GM21423 (cell line): ENCODE data around the gene ABCA10.
"Not testable (repeated sequence)": the region's sequence is repeated elsewhere in the genome, so short reads cannot be mapped to it uniquely, and the experiment has no call there.

Source experiments
- ATAC-seq: cut with Tn5 transposase; IDR thresholded peaks from one replicate; pipeline ENCODE4 v1.9.1; 2021; ENCODE audit warnings: mild to moderate bottlenecking, moderate library complexity; ENCODE audit not compliant: unreplicated experiment

The ABCA10 gene

DNA sequence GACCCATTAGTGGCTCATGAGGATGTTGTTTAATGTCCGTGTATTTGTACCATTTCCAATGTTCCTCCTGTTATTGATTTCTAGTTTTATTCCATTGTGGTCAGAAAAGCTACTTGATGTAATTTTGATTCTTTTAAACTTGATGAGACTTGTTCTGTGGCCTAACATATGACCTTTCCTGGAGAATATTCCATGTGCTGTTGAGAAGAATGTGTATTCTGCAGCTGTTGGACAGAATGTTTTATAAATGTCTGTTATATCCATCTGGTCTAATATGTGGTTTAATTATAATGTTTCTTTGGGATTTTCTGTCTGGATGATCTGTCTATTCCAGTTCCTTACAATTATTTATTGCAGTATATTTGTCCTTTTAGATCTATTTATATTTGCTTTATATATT is 2.9 kb upstream of the ABCA10 start:
- no peak for ATAC-seq

DNA sequence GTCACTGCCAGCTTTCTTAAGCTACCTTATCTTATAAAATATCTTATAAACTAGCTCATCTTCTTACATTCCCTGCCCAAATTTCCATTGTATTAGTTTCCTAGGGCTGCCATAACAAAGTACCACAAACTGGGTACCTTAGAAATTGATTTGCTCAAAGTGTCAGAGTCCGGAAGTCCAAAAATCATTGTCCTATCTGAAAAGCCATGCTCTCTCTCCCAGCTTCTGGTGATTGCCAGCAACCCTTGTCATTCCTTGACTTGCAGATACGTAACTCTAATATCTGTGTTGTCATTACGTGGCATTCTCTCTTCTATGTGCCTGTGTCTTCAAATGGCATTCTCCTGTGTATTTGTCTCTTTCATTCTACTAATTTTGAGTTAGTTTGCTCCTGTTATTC is 2.3 kb upstream of the ABCA10 start:
- no peak for ATAC-seq

DNA sequence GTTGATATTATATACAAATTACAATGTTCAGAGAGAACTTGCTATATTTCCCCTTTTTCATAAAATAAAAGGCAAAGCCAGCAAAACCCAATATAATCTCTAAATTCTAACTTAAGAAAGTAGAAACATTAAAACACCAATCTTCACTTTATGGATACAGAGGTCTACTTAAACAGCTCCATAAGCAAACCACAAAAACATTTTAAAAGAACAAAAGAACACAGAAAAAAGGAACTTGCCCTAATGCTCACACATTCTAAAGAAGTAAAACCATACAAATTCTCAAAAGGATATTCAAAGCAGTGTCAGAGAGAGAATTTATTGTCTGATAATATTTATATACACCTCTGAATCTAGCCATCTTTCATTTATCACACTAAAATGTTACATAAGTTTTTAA is 606 bp downstream of the ABCA10 start:
- no peak for ATAC-seq

DNA sequence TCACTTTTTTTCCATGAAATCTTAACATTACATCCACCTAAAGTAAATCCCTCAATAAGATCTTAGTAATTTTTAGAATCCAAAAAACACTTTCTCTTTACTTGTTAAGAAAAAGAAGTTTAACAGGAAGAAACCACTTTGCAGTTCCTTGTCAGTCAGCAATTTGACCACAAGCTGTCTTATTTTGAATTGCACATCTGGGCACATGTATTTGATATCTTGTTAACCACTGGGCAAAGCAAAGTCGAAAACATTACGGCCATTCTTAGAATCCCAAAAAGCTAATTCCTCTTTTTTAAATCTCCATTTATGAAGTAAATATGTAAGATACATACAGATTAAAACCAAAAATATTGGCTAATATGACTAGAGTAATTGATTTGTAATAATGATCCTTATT is 1.1 kb downstream of the ABCA10 start:
- no peak for ATAC-seq

DNA sequence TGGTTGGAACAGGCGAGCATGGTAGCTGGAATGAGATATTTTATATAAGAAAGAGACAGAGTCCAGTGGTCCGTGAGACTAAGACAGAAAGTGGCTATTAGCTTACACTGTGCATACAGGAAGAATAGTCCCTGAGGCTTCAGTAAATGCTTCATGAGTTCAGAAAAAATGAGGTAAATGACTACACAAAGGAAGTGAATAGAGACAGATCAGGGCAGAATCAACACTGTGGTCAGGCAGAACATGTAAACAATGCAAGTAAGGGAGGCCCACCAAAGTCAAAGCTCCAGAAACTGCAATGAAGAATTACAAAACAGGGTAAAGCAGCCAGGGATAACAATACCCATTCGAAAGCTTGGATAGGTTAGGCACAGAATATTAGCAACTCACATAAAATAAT is 4.8 kb downstream of the ABCA10 start:
- peak; percentile 89 for ATAC-seq

DNA sequence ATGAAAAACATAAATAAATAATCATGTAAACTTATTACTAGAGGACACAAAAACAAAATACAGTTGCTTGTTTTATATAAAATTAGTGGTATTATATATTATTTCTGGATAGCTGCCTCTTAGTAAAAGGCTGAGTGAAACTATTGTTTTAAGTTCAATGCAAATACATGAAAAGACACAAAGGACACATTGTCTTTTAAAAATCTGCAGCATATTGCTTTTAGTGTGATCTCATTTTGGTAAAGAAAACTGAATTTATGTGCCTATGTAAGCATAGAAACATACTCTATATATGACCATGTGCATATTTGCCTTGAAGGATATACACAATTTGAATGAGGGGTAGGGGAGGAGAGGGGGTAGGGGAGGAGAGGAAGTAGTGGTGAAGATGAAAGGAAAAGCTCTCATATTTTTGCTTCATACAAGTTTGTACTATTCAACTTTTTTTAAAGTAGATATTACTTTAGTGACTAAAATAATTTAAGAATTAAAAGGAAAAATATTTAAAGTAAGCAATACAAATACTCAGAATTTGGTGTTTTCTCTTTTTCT is 5.8 kb downstream of the ABCA10 start:
- ATAC-seq: no peak

DNA sequence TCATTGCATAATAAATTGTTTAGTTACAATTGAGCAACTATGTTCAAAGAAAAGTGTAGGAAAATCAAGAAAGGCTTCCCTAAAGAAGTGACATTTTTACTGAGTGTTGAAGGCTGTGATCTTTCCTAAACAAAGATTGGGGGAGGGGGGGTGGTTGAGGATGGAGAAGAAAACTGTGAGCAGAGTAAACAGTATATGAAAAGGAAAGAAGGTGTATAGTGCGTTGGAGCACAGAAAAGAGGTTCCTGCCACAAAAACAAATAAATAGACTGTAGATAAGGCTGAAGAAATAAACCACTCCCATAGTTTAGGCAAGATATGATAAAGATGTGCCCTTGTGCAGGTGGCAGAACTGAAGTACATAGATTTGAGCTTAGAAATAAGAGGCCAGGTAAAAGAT is 8.5 kb downstream of the ABCA10 start:
- ATAC-seq: no peak

DNA sequence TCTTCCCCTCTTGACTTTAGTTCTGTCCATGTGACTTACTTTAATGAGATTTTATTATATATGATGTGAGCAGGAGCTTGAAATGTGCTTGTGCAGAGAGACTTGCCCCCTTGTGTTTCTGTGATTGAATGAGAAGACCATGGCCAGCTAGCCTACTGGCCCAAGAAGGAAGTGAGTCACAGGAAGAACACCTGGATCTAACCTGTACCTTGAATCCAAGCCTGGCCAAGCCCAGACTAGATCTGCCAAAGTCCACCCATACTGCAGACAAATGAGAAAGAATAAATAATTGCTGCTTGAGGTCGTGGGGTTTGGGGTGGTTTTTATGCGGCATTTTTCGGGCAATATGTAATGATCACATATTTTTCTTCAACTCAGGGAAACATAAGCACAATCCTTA is 9.6 kb downstream of the ABCA10 start:
- no peak for ATAC-seq

DNA sequence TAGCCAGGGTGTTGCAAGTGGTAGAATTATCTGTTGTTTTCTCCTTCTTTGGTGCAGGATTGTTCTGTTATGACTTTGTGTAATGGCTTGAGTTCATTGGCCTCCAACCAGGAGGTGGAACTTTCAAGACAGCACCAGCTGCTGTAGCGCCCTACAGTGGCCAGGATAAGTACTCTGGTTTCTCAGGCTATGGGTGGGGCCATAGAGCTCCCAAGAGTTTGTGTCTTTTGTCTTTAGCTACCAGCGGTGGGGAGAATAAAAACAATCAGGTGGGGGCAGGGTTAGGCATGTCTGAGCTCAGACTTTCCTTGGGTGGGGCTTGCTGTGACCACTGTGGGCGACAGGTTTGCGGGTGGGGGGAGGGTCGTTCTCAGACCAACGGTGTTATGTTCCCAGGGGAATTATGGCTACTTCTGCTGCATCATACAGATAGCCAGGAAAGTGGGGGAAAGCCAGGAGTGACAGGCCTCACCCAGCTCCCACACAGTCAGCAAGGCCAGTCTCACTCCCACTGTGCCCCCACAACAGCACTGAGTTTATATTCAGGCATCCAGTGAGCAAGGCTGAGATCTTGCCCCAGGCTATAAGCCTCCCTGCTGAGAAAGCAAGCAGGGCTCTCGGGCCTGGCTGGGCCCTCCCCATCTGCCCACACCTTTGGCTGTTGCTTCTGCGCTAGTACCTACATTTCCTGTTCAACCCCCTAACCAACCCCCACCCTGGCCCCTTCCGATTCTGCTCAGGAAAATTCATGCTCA is 15.4 kb downstream of the ABCA10 start:
- no peak for ATAC-seq

DNA sequence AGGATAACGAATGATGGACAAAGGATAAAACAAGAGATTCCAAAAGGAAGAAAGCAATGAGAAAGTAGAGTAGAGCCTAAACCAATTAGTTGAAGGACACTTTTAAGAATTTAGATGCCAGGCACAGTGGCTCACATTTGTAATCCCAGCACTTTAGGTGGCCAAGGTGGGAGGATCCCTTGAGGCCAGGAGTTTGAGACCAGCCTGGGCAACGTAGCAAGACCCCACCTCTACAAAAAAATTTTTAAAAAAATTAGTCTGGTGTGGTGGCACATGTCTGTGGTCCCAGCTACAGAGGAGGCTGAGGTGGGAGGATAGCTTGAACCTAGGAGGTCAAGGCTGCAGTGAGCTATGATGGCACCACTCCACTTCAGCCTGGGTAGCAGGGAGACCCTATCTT is 20.0 kb downstream of the ABCA10 start:
- no peak for ATAC-seq

DNA sequence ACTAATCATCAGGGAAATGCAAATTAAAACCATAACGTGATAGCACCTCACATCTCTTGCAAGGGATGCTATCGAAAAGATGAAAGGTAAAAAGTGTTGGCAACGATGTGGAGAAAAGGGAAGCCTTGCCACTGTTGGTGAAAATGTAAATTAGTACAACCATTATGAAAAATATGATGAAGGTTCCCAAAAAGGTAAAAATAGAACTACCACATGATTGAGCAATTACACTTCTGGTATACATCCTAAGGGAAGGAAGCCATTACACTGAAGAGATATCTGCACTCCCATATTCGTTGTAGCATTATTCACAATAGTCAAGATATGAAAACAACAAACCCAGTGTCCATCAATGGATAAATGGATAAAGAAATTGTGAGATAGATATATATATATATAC is 21.5 kb downstream of the ABCA10 start:
- no peak for ATAC-seq

DNA sequence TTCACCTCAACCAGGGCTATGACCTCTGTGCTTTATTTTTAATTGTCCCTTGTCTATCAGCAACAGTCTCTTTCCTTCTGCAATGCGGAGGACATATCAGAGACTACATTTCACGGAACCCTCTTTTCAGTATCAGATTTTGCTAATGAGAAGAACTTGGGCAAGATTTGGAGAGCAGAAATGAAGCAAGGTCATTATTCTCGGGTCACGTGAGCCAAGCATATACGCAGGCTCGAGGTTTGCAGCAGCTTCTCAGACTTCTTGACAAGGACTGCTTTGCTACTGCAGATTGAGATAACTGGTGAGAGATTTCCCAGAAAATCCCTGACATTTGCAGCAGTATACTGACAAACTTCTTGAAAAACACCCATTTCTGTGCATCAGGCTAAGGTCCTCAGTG is 30.4 kb downstream of the ABCA10 start:
- ATAC-seq: no peak

DNA sequence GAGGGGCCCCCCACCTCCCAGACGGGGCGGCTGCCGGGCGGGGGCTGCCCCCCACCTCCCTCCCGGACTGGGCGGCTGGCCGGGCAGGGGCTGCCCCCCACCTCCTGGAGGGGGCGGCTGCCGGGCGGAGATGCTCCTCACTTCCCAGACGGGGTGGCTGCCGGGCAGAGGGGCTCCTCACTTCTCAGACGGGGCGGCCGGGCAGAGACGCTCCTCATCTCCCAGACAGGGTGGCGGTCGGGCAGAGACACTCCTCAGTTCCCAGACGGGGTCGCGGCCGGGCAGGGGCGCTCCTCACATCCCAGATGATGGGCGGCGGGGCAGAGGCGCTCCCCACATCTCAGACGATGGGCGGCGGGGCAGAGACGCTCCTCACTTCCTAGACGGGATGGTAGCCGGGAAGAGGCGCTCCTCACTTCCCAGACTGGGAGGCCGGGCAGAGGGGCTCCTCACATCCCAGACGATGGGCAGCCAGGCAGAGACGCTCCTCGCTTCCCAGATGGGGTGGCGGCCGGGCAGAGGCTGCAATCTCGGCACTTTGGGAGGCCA is 32.4 kb downstream of the ABCA10 start:
- ATAC-seq: not testable (repeated sequence)

DNA sequence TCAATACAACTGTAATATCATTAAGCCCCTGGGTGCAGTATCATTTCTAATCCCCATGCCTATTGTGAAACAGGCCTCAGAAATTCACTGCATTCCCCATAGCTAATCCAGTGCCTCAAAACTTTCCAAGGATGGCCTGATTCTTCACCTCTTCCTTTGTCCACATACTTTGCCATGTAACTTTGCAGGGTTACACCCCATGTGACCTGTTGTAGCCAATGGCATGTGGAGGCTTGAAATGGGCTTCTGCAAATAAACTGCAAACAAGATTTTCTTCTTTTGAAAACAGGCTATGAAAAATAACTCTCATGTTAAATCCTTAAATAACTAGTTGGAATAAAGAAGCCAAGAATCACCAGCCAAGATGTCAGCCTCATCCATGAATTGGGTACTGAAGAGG is 35.9 kb downstream of the ABCA10 start:
- ATAC-seq: no peak

DNA sequence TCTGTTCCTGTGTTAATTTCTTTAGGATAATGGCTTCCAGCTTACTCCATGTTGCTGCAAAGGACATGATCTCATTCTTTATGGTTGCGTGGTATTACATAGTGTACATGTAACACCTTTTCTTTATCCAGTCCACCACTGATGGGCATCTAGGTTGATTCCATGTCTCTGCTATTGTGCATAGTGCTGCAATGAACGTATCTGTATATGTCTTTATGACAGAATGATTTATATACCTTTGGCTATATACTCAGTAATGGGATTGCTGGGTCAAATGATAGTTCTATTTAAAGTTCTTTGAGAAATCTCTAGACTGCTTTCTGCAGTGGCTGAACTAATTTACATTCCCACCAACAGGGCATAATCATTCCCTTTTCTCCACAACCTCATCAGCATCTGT is 39.8 kb downstream of the ABCA10 start:
- no peak for ATAC-seq

DNA sequence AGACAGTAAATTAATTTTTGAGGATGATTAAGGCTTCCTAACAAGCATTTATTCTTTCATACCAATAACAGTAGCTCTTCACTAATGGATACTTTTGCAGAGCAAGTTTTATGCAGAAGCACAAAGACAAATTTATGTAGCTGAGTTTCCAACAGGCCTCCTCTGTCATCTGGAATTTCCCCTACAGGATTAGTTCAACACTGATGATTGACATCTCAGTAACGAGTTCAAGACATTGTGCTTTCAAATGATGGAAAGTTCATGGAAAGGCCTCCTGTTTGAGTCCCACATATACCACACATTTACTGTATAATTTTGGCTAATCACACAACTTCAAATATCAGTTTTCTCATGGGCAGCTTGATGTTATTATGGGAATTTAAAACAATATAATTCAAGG is 40.6 kb downstream of the ABCA10 start:
- no peak for ATAC-seq

DNA sequence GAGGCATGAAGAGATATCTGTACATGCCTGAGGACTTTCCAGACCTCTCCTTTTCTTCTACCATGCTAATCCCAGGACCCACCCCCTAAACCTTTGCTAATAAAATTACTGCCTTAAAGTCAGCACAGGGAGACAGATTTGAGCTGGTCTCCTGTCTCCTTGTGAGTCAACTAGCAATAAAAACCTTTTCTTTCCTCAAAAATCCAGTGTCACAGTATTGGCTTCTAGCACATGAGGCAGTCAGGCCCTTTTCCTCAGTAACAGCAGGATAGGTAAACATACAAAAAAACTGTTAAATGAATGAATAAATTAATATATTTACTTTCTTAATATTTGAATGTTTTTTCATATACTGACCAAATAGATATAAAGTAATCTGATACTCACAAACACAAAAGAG is 41.3 kb downstream of the ABCA10 start:
- no peak for ATAC-seq

DNA sequence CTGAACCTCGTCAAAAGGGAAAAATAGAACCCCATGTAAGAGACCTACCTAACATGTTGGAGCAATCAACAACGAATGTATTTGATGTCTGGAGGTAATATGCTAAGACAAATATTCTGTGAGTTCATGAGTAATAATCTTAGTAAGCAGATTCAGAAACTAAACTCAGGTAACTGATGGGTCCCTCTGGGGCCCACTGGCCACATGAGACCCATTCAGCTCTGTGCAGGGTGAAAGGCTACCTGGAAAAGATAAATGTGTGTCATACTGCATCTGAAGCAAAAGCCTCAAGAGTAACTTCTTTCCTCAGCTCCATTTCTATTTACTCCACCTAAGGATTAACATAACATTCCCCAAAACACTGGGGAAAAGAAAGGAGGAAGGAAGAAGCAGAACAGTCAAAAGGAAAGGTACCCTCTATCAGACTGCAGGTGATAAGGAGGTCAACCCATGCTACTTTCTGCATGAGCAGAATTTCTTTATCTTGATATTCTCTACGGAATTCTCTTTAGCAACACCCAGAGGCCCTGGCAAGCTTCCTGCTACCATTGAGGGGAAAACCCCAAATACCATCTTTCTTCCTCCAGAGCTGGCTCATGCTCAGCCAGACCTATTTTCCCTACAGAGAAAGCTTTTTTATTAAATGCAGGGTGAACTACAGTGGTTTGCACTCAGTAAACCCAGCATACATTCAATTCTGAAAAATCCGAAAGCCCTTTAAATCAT is 49.2 kb downstream of the ABCA10 start:
- ATAC-seq: no peak

DNA sequence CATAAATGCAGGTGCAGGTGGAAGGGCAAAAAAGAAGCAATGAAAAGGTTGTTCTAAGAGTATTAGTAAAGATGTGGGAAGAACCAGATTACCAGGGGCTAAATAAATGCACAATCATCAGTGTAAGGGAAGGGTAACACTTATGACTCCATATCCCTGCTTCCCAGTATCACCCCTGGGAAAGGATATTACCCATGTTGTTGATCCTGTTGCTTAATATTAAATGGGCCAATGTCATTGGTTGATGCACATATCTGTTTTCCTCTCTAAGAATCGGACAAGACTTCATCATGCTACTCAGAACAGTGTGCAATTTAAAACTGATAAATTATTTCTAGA is 52.2 kb downstream of the ABCA10 start:
- ATAC-seq: no peak

DNA sequence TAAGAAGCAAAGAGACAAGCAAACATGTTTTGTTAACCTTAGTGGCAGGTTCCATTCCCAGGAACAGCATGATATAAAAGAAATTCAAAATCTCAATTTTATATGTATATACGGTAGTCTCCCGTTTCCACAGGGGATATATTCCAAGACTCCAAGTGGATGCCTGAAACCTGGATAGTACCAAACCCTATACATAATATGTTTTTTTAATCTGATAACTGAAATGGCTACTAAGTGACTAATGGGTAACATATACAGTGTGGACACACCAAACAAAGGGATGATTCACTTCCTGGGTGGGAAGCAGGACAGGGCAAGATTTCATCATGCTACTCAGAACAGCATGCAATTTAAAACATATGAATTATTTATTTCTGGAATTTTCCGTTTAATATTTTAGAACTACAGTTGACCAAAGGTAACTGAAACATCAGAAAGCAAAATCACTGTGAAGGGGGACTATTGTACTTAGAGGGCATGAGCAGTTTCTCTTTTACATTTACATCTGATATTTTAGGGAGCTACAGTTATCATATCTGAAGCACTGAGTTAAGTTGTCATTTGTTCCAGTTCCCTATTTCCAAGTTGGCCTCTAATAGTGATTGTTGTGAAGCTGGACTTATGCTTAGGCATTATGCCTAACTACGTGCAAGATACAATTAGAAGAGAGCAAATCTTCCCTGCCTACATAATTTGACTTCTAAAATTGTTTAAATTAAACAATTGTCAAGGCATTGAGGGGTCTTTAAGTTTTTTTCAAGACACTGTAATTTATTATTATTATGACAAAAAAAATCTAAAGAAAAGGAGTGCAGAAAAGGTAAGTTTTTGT is 52.8 kb downstream of the ABCA10 start:
- ATAC-seq: no peak

DNA sequence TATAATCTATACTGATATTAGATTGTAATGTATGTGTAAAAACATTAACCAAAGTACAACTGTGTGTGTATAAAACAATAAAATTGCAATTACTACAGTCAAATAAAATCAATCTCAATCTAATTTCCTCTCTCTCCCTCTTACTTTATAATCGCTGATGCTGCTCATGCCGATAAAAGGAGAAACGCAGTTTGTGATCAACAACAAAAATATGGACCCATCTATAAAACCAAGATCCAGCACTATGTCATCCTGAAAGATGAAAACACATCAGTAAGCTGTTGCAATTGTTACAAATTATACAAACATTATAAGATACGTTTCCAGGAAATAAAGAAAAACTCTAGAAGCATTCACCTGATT is 53.4 kb downstream of the ABCA10 start:
- no peak for ATAC-seq
